ENCODE results near the gene CCDC71.

- TF ChIP-seq, protein P1, sequence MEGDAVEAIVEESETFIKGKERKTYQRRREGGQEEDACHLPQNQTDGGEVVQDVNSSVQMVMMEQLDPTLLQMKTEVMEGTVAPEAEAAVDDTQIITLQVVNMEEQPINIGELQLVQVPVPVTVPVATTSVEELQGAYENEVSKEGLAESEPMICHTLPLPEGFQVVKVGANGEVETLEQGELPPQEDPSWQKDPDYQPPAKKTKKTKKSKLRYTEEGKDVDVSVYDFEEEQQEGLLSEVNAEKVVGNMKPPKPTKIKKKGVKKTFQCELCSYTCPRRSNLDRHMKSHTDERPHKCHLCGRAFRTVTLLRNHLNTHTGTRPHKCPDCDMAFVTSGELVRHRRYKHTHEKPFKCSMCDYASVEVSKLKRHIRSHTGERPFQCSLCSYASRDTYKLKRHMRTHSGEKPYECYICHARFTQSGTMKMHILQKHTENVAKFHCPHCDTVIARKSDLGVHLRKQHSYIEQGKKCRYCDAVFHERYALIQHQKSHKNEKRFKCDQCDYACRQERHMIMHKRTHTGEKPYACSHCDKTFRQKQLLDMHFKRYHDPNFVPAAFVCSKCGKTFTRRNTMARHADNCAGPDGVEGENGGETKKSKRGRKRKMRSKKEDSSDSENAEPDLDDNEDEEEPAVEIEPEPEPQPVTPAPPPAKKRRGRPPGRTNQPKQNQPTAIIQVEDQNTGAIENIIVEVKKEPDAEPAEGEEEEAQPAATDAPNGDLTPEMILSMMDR (IDR thresholded peaks at IDR 0.05; ENCODE audit: poor library complexity) = no peak
- TF ChIP-seq EZH2phosphoT487 (IDR thresholded peaks at IDR 0.05; ENCODE audit: low read depth, severe bottlenecking, unreplicated experiment) = no peak
Measured at GRCh38 chr3:49174397-49174985, 8.4 kb upstream of the CCDC71 start.

Data from hepatocyte (in vitro differentiated cells).